ENCODE measurements around the gene BTBD2.

The BTBD2 gene

DNA sequence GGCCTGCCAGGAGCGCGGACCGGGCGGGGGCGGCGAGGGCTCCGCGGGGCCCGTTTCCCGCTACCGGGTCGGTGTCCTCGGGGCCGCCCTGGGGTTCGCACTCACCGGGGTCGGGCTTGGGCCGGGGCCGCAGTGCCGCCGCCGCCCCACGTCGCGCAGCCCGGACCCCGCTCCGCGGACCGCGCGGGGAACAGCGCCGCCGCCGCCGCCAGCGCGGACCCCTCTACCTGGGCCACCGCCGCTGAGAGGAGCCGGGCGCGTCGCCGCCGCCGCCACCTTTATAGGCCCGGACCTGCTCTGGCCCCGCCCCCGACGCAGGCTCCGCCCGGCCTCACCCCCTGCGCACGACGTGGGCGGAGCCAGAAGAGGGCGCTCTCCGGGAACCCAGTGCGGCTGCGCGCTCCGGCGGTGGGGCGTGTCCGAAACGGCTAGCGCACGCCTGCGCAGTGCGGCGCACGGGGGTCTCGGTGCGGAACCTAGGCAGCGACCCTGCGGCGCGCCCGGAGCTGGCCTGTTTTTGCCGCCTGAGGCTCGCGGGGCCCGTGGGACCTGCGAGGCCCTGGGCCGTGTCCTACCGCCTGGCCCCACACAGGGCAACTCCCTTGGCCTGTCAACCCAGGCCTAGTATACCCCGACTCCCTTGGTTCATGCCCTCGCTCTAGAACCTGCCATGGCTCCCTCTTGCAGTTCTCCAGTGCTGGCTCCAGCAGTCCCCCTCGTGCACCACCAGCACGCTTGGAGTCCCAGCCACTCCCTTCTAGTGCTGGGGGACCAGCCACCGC is 35.7 kb upstream of the BTBD2 start, which contains the start of gene MKNK2:
Gene MKNK2 (minus strand): TSS at position 254 of the 782 bp plus-strand sequence. CDS start 393 bp downstream, outside the sequence.
- DNase-seq (ENCODE audit: low read depth): no peak

DNA sequence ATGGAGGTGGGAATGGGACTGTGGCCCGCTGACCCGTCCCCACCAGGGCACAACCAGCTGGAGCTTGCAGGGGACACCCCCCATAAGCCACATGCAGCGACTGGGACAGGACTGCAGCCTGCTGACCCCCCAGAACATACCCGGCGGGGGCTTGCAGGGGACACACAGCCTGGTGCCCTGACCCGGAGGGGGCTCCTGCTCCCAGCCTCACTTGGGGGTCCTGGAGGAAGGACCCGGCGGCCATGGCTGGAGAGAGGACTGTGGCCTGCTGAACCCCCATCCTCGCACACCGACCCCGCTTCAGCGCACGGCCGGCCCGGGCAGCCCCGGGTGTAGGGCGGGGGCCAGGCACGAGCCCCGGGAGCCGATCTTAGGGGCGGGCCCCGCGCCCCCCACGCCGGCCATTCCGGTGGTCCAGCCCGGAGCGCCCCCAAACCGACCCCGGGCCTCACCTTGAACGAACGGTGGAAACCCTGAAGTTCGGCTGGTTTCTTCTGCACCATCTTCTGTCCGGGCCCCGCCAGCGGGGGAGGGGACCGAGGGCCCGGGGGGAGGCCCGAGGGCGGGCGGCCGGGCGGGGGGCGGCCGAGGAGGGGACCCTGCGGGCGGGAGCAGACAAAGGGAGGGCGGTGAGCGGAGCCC is 35.0 kb upstream of the BTBD2 start:
- DNase-seq (ENCODE audit: low read depth): no peak

DNA sequence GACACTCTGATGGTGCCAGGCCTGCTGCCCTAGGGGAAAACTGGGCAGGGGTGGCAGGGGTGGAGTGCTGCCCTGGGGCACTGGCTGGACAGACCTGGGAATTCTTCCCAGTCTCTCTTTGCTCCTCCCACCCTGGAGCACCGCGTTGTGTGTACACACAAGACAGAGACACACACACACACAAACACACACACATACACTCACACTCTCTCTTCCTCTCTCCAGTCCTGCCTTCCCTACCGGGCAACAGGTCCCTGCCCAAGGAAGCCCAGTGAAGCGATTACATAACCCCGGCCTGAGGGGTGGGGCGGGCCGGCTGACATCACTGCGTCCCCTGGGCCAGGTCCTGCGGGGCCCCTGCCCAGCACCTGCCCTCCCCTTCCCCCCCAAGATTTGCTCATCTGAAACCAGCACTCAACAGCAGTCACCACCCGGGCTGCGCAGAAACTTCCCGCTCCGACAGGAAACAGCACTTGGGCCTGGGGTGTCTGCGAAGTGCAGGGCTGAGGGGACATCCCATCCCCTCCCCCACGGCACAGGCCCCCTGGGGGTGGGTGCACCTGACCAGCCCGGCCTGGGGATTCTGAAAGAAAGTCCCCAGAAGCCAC is 34.3 kb upstream of the BTBD2 start:
- no peak for DNase-seq (ENCODE audit: low read depth)

DNA sequence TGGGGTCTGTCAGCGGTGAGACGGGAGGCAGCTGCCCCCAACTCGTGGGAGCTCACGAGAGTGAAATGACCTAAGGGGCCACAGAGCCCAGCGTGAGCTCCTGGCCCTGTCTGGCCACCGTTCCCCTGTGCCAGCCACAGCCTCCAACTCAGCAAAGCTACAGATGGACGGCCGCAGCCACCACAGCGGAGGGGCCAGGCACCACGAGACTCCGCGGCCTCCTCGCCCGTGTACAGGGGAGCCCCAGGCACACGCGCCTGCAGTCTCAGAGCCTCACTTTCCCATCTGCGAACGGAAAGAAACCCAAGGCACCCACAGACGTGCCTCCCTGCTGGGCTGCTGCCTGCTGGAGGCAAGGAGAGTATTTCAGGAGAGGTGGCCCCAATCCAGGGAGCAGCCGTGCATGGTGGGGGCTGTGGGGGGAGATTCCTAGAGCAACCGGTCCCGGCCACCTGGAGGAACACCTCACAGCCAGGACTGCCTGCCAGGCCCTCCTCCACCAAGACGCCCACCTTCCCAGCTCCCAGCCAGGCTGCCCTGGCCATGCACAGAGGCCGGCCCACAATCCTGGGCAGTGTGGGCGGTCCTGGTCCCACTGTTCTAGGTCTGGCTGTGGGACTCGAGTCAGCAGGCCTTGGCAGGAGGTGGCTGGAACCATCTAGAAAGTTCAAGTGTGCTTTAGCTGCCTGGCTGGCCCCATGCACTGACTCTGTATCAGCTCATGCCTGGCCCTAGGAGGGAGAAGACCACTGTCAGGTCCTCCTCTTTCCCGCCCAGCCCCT is 33.6 kb upstream of the BTBD2 start:
- DNase-seq (ENCODE audit: low read depth): no peak

DNA sequence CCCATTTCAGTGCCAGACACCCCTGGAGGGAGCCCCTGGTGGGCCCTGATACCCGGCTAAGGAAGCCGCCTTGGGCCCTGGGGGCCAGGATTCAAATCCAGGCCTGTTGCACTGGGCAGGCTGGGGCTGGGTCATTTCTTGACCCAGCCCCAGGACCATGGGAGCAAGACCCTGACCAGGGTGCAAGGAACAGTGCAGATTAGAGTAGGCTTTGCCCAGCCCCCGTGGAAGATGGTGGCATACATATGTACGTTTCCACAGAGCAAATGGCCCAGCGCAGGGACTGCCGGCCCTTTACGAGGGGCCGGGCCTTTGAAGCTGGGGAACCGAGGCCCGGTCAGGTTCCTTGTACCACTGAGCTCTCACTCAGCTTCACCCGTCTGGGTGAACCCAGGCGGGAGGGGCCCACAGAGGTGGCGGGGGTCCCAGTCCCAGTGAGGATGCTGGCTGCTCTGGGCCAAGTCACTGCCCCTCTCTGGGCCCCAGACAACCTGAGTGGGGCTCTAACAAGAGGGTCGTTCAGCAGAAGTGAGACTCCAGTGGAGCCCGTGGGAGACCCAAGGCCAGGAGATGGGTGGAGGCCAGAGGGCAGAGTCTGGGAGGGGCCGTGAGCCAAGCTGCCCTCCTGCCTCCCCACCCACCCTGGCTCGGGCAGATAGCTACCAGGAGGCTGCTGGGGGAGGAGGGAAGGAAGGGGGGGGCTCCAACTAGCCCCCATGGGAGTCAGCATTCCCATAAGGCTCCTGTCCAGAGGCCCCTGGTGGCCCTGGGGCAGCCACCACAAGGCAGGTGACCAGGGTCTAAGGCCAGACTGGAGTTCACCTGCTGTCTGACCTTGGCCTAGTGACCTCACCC is 32.8 kb upstream of the BTBD2 start:
- DNase-seq (ENCODE audit: low read depth): no peak

DNA sequence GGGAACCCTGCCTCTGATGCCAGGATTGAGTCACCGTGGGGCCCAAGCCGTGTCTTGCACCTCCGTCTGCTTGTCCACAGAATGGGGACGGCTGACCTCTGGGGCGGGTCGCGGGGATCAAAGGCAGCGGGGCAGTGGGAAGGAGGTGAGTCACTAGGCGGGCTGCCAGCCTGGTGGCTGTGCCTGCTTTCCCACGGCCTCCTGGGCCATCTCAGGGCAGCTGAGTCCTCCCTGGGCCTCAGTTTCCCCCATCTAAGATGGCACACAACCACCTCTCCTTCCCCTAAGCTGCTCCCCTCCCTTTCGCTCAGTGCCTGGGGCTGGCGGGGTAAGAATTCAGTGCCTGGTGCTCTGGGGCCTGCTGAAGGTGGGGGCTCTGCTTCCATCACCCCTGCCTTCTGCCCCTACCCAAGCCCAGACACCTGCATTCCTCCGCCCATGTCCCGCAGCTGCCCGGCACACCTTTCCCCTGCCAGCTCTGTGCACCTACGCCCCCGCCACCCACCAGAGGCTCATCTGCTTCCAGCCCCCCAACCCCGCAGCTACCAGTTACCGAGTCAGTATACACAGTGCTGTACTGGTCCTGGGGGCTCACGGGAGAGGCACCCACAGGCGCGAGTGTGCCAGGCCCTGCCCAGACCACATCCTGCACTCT is 32.1 kb upstream of the BTBD2 start:
- DNase-seq (ENCODE audit: low read depth): no peak

DNA sequence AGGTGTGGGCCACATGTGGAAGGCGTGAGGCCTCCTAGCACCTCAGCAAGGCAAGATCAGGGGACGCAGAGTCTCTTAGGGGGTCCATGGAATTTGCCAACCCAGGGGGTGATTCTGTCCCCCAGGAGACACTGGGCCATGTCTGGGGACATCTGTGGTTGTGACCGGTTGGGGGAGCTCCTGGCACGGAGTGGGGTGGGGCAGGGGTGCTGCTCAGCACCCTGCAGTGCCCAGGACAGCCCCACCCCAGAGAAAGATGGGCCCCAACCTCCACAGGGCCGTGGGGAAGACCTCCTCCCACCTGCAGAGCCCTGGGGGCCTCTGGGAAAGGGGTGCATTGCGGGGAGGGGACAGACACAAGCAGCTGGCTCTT is 31.5 kb upstream of the BTBD2 start:
- no peak for DNase-seq (ENCODE audit: low read depth)

DNA sequence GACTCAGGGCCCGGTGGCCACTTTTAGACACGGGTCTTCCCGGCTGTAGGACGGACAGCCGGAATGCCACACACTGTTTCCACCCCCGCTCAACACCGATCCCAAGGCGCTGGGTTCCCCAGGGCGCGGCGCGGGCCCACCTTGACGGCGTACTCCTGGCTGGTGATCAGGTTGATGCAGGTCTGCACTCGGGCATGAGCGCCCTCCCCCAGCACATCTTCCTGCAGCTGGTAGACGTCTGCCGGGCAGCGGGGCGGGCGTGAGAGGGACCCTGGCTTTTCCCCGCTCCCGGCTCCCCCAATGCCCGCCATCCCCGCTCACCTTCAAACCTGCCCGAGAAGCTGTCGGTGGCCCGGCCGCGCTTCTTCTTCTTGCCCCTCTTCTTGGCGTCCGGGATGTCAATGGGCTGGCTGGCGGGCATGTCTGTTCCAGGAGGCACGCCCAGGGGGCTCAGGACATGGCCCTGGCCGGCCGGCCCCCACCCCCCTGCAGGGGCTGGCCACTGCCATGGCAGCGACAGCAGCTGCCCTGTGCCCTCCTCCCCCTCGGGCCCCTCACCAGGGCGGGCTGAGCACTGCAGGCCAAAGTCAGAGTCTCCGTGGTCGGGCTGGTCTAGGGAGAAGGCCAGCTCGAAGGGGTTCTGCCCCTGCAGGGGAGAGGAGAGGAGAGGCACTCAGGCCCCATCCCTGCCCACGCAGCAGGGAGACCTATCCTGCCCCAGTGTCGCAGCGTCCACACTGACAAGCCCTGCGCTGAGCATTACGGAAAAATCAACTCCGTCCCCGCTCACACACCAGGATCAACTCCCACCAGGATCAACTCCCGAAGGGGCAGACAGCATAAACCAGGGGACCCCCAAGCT is 30.8 kb upstream of the BTBD2 start:
- DNase-seq (ENCODE audit: low read depth): no peak

DNA sequence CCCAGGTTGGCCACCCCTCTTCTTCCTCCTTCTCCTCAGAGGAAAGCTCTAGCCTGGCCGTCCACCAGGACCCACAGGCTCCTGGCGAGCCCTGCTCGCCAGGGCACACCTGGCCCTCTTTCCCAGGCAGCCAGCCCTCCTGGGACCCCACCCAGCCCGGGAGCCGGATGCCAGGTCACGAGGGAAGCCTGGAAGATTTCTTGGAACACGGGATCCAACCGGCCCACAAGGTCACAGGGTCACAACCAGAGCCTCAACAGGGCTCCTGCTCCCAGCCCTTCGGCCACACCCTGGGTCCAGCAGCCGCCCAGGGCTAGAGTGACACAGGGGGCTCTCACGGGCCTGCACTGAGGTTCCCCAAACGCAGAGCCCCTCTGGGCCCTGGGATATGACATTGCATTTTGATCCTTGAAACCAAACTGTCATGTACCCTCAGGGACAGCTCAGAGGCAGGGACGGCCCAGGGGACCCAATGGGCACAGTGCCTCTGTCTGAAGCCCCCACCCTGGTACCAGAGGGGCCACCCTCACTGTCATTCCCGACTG is 30.1 kb upstream of the BTBD2 start:
- DNase-seq (ENCODE audit: low read depth): no peak

DNA sequence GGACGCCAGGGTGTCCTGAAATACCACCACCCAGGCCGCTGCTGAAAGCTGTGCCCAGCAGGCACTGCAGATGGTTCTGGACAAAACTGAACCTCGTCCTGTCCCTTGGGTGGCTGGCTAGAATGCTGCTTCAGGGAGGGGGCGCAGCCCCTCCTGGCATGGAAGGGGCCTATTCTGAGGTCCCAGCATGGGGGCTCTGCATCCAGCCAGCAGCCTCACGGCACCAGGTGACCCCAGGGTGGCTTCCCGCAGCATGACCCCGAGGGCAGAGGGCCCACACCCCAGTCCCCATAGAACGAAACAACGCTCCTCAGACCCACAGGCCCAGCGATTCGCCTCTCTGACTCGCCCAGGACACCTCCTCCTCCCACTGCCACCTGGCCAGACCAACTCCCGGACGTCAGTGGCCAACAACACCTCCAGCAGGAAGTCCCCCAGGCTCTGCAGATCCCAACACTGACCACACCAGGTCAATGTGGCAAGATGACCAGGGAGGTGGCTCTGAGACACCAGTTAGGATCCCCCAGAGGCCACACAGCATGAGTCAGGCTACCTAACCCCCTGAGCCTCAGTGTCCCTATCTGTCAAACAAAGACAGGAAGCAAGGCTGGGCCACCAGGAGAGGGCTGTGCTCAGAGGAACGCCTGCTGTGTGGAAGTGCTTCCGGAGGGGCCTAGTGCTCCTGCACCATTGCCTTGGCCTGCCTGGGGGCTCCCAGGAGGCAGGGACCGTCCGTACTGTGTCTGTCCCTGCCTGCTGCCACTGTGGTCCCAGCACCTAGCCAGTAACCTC is 29.4 kb upstream of the BTBD2 start:
- DNase-seq (ENCODE audit: low read depth): no peak

DNA sequence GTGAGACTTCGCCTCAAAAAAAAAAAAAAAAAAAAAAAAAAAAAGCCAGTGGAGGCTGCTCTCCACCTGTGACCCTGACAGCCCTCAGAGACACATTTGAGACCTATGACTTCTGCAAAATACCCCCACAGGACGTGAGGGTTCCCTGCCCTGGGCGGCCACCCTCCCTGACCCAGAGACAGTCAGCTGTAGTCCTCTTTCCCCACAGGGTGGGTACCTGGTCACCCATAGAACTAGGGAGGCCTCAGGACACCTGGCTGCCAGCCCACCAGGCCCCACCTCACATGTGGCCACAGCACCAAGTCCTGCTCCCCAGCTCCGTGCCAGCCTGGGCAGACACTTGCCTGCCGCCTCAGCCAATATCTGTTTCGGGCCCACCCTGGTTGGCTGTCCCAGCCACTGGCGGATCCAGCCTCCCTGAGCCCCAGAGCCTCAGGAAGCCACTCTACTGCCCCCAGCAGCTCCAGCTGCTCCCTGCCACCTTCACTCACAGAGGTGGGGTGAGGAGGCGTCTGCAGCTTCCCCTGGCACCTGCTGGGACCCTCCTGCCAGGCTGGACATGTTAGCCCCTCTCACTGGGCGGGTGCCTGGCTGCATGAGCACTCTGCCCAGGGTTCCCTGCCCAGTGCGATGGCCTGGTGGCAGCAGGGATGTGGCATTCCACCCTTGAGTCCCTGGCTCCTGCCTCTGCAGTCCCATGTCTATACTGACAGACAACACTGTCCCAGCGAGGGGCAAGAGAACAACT is 28.6 kb upstream of the BTBD2 start:
- DNase-seq (ENCODE audit: low read depth): no peak

DNA sequence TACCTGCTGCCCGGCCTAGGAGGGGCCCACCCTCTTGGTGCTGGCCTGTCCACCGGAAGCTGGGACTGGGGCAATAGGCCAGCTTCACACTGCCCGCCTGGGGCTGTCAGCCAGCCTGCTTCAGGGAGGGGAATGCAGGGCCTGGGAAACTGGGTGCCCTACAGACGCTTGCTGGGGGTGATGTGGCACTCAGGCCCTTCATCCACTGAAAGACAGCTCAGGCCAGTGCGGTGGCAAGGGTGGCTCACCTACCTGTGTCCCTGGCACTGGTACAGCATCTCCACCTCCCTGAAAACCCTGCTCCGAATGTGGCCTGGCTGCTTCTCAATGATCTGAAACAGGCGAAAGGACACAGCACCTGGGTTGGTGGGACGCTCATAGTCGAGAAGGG is 27.7 kb upstream of the BTBD2 start:
- DNase-seq (ENCODE audit: low read depth): no peak

DNA sequence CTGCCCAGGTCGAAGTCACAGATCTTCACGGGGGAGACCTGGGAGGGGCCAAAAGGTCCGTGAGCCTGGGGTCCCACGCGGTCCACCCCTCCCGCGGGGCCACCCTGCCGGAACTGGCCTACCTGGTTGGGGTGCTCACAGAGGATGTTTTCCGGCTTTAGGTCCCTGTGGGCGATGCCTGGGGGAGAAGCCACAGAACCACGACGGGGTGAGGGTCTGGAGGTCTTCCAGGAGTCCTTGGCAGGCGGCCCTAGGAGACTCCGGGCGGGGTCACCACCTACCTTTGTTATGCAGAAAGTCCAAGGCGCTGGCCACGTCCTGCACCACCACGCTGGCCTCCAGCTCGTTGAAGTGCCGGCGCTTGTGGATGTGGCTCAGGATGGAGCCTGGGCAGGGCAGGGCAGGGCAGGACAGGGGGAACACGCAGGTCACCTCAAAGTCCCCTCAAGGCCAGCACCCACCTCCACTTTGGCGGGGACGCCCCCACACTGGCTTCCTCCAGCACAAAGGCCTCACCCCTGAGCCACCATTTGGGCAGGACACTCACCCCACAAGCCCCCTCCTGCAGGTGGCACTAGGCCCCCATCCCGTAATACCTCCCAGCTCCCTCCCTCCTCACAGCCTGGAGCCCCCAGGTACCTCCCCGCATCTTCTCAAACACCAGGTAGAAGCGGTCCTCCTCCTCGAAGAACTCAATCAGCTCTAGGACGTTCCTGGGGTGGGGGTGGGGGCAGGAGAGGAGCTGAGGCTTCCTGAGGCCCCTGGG is 27.2 kb upstream of the BTBD2 start:
- DNase-seq (ENCODE audit: low read depth): peak; percentile 32

DNA sequence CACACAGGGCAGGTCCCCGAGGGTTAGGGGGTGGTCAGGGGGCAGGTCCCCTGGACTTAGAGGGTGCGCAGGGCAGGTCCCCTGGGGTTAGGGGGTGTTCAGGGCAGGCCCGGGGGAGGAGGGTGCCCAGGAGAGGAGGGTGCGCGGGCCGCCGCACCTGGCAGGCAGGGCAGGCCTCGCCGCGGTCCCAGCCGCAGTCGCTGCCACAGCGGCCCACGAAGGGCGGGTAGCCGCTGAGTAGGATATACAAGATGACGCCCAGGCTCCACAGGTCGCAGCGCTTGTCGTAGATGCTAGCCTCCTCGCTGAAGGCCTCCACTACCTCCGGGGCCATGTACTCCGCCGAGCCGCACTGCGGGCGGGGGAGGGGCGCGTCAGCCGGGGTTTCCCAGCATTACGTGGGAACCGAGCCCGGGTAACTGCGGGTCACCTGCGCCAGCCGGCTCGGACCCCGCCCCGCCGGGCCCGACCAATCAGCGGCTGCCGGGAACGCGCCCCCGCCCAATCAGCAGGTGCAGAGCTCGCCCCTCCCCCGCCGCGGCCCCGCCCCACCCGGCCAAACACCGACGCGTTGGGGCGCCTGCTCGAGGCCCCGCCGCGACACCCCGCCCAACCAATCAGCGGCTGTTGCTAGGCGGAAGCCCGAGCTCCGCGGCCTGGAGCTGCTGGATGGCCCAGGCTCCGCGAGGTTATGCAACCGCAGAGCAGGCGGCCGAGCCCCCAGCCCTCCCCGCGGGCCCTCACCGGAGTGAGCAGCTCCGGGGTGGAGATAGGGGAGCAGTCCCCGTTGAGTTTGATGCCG is 26.4 kb upstream of the BTBD2 start:
- DNase-seq (ENCODE audit: low read depth): peak; percentile 82

DNA sequence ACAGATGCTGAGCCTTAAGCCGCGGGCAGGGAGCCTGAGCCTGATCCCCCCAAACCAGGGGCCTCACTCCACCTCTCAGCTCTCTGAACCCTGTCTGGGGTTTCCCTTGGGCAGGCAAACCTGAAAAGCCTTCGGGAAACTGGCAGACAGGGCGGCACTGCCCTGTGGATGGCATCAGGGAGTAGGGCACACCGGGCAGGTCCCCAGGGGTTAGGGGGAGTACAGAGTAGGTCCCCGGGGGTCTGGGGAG is 25.8 kb upstream of the BTBD2 start:
- DNase-seq (ENCODE audit: low read depth): no peak

DNA sequence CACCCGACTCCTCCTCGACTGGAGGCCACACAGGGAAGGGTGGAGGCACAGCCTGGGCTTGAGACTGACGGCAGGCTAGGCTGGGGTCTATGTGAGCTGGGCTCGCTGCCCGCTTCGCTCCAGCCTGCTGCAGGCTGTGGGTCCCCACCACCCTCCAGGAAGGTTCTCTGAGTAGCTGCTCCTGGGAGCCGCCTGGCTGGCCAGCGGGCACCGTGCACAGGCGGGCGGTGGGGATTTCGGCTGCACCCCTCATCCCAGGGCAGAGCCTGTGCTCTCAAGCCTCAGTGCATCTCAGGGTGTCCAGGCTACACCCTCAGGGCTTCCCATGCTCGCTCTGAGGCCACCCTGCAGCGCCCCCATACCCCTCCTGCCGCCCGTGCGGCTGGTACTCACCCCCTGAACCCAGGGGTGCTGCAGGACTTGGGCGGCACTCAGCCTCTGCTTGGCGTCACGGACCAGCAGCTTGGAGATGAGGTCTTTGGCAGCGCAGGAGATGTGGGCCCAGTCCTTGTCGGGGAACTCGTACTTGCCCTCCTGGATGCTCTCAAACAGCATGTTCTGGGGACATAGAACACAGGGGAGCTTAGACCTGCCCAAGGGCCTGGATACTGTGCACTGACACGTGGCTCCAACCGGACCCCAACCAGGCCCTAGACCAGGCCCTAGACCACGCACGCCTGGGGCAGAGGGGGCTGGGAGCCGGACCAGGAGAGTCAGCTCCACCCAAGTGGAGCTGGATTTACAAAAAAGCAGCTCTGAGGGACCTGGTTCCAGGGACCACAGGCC is 25.3 kb upstream of the BTBD2 start:
- DNase-seq (ENCODE audit: low read depth): peak; percentile 17
